Neural progenitor cell (in vitro differentiated cells): ENCODE data around the gene TIPRL. TPM values are rescaled to one million over a fixed set of nuclear protein-coding genes. Genes with fewer than 3 reads are reported as not detected.

Experiments
- DNase-seq: peaks from one replicate; pipeline ENCODE4 v3.0.0-alpha.2; 2016; ENCODE audit warnings: low spot score
- H2AFZ ChIP-seq: fragments of 200-600 bp; sonication (generic); replicated peaks from 2 replicates; pipeline ENCODE4 v1.6.1; 2016; ENCODE audit warnings: antibody characterized with exemption
- H3F3A ChIP-seq: fragments of 200-600 bp; sonication (generic); 2 replicates; pipeline ENCODE4 v1.6.1; 2016; ENCODE audit warnings: antibody characterized with exemption, low read depth
- H3K27ac ChIP-seq: fragments of 200-600 bp; sonication (generic); 2 replicates; pipeline ENCODE4 v1.5.1; 2016; ENCODE audit warnings: mild to moderate bottlenecking
- H3K27me3 ChIP-seq: fragments of 200-600 bp; sonication (generic); 2 replicates; pipeline ENCODE4 v1.6.1; 2016; ENCODE audit warnings: mild to moderate bottlenecking, moderate library complexity
- H3K36me3 ChIP-seq: fragments of 200-600 bp; sonication (generic); 2 replicates; pipeline ENCODE4 v1.5.1; 2016
- H3K4me1 ChIP-seq: fragments of 200-600 bp; sonication (generic); 2 replicates; pipeline ENCODE4 v1.6.1; 2016; ENCODE audit warnings: mixed run types
- H3K4me2 ChIP-seq: fragments of 200-600 bp; sonication (generic); 2 replicates; pipeline ENCODE4 v1.6.1; 2016
- H3K4me3 ChIP-seq: fragments of 200-600 bp; sonication (generic); 2 replicates; pipeline ENCODE4 v1.5.1; 2016
- H3K79me2 ChIP-seq: fragments of 200-600 bp; sonication (generic); 2 replicates; pipeline ENCODE4 v1.6.1; 2016; ENCODE audit warnings: low read depth
- H3K9ac ChIP-seq: fragments of 200-600 bp; sonication (generic); 2 replicates; pipeline ENCODE4 v1.6.1; 2016
- H3K9me3 ChIP-seq: fragments of 200-600 bp; sonication (generic); 2 replicates; pipeline ENCODE4 v1.5.1; 2016; ENCODE audit warnings: low read depth
- H4K20me1 ChIP-seq: fragments of 200-600 bp; sonication (generic); 2 replicates; pipeline ENCODE4 v1.6.1; 2016; ENCODE audit warnings: low read depth
- H3K27ac Mint-ChIP-seq: 3 replicates; pipeline ENCODE4 v1.8.0; 2021; ENCODE audit warnings: mixed read lengths
- H3K27me3 Mint-ChIP-seq: 2 replicates; pipeline ENCODE4 v1.8.0; 2022; ENCODE audit warnings: low read depth, mild to moderate bottlenecking, inconsistent platforms, moderate library complexity, mixed read lengths; ENCODE audit not compliant: insufficient read depth
- H3K36me3 Mint-ChIP-seq: 3 replicates; pipeline ENCODE4 v1.8.0; 2021; ENCODE audit warnings: mixed read lengths
- H3K4me1 Mint-ChIP-seq: 3 replicates; pipeline ENCODE4 v1.8.0; 2021; ENCODE audit warnings: mixed read lengths
- H3K4me3 Mint-ChIP-seq: 3 replicates; pipeline ENCODE4 v1.8.0; 2021; ENCODE audit warnings: mild to moderate bottlenecking, moderate library complexity, mixed read lengths
- H3K9me3 Mint-ChIP-seq: 3 replicates; pipeline ENCODE4 v1.8.0; 2020; ENCODE audit warnings: mixed read lengths
- EZH2 ChIP-seq: fragments of 200-600 bp; sonication (generic); IDR thresholded peaks from 2 replicates; pipeline ENCODE4 v1.6.1; 2017; ENCODE audit warnings: antibody characterized with exemption, mild to moderate bottlenecking, moderate library complexity
- EZH2phosphoT487 ChIP-seq: fragments of 200-600 bp; sonication (generic); IDR thresholded peaks from 2 replicates; pipeline ENCODE4 v1.6.1; 2017; ENCODE audit warnings: antibody characterized with exemption
- total RNA-seq: library from RNA; depleted of rRNA; stranded (reverse); fragments of >200 nt; gene quantifications from 2 replicates; pipeline ENCODE4 v1.2.3, GENCODE V29; 2015; ENCODE audit warnings: low replicate concordance
- TF ChIP-seq, protein P1 (sequence below): fragments of 200-600 bp; sonication (generic); IDR thresholded peaks from 2 replicates; pipeline ENCODE4 v1.5.1; 2017; ENCODE audit warnings: antibody characterized with exemption, mild to moderate bottlenecking

Gene TIPRL
- total RNA-seq, 1 donor from 2014 or later = 52.9 TPM

DNA sequence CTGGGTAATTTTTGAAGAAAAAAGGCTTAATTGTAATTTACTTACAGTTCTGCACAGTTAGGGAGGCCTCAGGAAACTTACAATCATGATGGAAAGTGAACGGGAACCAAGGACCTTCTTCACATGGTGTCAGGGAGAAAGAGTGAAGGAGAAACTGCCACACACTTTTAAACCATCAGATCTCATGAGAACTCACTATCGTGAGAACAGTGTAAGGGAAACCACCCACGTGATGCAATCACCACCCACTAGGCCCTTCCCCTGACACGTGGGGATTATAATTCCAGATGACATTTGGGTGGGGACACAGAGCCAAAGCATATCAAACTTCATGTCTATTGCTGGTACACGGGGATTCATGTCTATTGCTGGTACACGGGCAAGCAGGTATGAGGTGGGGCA is 41.7 kb downstream of the TIPRL start:
- no peak overlapping the region for H2AFZ ChIP-seq
- H3K4me1 ChIP-seq = no peaks in the 10 kb centered on the region
- H3F3A ChIP-seq = no peaks in the 10 kb centered on the region
- H3K9ac ChIP-seq = no peak overlapping the region
- H3K4me3 ChIP-seq = no peak overlapping the region
- H3K9me3 ChIP-seq = no peaks in the 10 kb centered on the region
- TF ChIP-seq, protein P1, sequence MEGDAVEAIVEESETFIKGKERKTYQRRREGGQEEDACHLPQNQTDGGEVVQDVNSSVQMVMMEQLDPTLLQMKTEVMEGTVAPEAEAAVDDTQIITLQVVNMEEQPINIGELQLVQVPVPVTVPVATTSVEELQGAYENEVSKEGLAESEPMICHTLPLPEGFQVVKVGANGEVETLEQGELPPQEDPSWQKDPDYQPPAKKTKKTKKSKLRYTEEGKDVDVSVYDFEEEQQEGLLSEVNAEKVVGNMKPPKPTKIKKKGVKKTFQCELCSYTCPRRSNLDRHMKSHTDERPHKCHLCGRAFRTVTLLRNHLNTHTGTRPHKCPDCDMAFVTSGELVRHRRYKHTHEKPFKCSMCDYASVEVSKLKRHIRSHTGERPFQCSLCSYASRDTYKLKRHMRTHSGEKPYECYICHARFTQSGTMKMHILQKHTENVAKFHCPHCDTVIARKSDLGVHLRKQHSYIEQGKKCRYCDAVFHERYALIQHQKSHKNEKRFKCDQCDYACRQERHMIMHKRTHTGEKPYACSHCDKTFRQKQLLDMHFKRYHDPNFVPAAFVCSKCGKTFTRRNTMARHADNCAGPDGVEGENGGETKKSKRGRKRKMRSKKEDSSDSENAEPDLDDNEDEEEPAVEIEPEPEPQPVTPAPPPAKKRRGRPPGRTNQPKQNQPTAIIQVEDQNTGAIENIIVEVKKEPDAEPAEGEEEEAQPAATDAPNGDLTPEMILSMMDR = no peak
- no peak for TF ChIP-seq EZH2
- TF ChIP-seq EZH2phosphoT487 = no peak
- Mint-ChIP-seq H3K9me3 (peaks cover 3% of the 10 kb centered on the region), H3K4me1 (peaks cover 12% of the 10 kb centered on the region), H3K36me3 (no peaks in the 10 kb centered on the region), H3K27ac (no peak overlapping the region), H3K4me3 (no peak overlapping the region), H3K27me3 (no peaks in the 10 kb centered on the region)
- no peaks in the 10 kb centered on the region for H3K27me3 ChIP-seq
- H3K4me2 ChIP-seq = no peak overlapping the region
- no peak for DNase-seq
- no peak overlapping the region for H3K27ac ChIP-seq
- H3K79me2 ChIP-seq = no peaks in the 10 kb centered on the region
- H3K36me3 ChIP-seq = no peaks in the 10 kb centered on the region
- H4K20me1 ChIP-seq = no peaks in the 10 kb centered on the region

DNA sequence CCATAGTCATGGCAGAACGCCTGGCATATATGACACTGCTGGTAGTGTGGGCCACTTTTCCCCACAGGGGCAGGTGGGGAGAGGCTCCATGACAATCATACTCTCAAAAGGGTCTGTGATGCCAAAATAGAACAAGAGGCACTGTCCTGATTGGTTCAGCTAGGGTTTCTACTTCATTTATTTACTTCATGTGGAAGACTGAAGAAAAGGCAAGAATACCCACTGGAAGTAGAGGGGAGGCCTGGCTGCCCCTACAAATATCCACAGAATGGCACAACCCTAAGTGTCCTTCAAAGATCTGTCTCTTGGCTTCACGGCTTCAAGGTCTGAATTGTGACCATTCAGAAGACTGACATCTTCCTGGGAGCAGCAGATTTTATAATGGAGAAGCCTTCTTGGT is 42.5 kb downstream of the TIPRL start:
- H3K4me2 ChIP-seq = no peak overlapping the region
- H3F3A ChIP-seq = no peaks in the 10 kb centered on the region
- no peaks in the 10 kb centered on the region for H3K9me3 ChIP-seq
- H3K36me3 ChIP-seq = no peaks in the 10 kb centered on the region
- no peaks in the 10 kb centered on the region for H3K4me1 ChIP-seq
- Mint-ChIP-seq H3K27me3 (no peaks in the 10 kb centered on the region), H3K4me1 (peaks cover 14% of the 10 kb centered on the region), H3K36me3 (no peaks in the 10 kb centered on the region), H3K9me3 (peaks cover 3% of the 10 kb centered on the region), H3K27ac (no peak overlapping the region), H3K4me3 (no peak overlapping the region)
- H4K20me1 ChIP-seq = no peaks in the 10 kb centered on the region
- H3K27me3 ChIP-seq = no peaks in the 10 kb centered on the region
- no peak overlapping the region for H3K9ac ChIP-seq
- no peak overlapping the region for H2AFZ ChIP-seq
- no peak for DNase-seq
- peaks cover 3% of the 10 kb centered on the region for H3K79me2 ChIP-seq
- H3K4me3 ChIP-seq = no peak overlapping the region
- no peak for TF ChIP-seq EZH2
- no peak for TF ChIP-seq EZH2phosphoT487
- TF ChIP-seq, protein P1 = no peak
- H3K27ac ChIP-seq = no peak overlapping the region

DNA sequence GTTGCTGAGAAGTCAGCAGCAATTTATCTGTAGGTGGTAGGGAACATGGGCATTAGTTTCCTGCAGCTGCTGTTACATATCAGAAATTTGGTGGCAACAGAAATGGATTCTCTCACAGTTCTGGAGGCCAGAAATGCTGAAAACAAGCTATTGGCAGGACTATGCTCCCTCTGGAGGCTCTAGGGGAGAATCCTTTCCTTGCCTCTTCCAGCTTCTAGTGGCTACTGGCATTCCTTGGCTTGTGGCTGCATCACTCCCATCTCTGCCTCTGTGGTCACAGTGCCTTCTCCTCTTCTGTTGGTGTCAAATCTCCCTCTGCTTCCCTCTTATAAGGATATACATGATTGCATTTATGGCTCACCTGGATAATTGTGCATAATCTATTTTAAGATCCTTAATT is 44.5 kb downstream of the TIPRL start:
- TF ChIP-seq, protein P1 = no peak
- TF ChIP-seq EZH2phosphoT487 (no peak), EZH2 (no peak)
- peaks cover 21% of the 10 kb centered on the region for H3K79me2 ChIP-seq
- no peaks in the 10 kb centered on the region for H3K36me3 ChIP-seq
- Mint-ChIP-seq H3K9me3 (peaks cover 3% of the 10 kb centered on the region), H3K36me3 (no peaks in the 10 kb centered on the region), H3K4me1 (peaks cover 29% of the 10 kb centered on the region), H3K27me3 (no peaks in the 10 kb centered on the region), H3K4me3 (no peak overlapping the region), H3K27ac (no peak overlapping the region)
- H3K4me1 ChIP-seq = peaks cover 8% of the 10 kb centered on the region
- no peaks in the 10 kb centered on the region for H4K20me1 ChIP-seq
- no peak overlapping the region for H3K4me2 ChIP-seq
- no peak overlapping the region for H3K27ac ChIP-seq
- H3F3A ChIP-seq = no peaks in the 10 kb centered on the region
- no peak overlapping the region for H3K9ac ChIP-seq
- H3K27me3 ChIP-seq = no peaks in the 10 kb centered on the region
- no peak for DNase-seq
- no peaks in the 10 kb centered on the region for H3K9me3 ChIP-seq
- no peak overlapping the region for H3K4me3 ChIP-seq
- no peak overlapping the region for H2AFZ ChIP-seq
